ENCODE data around the gene BRPF1. TPM values are rescaled to one million over a fixed set of nuclear protein-coding genes. Genes with fewer than 3 reads are reported as not detected.

The BRPF1 gene
- total and polyA plus RNA-seq, 2 donors from 2014 or later = 6.2 to 22.4 TPM

DNA sequence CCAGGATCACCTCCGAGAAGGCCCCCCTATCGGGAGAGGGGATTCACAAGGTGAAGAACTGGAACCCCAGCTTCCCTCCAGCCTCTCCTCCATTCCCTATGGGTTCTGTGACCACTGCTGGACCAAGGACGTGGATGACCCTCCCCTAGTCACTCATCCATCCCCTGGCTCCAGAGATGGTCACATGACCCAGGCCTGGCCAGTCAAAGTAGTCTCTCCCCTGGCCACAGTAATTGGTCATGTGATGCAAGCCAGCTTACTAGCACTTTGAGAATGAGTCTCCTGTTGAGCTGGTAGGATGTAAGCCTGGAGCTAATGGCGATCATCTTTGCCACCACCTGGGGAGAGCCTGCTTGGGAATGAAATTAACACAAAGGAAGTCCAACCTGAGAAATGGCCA lies 34.3 kb downstream of the BRPF1 start:
- intact Hi-C loops (cut with DNase I) = no loop called here
- no peak for DNase-seq
- H3K27me3 ChIP-seq (ENCODE audit: control insufficient read depth, insufficient read depth, low read length) = no peaks in the 10 kb centered on the region
- no peak for FAIRE-seq
- no peaks in the 10 kb centered on the region for H3K9me3 ChIP-seq (ENCODE audit: control insufficient read depth in 2 of 3, insufficient read depth in 1 of 3, low read length in 3 of 3)
- H3K4me1 ChIP-seq (ENCODE audit: control insufficient read depth in 2 of 3, insufficient read depth in 2 of 3, low read depth in 1 of 3, low read length in 3 of 3) = peaks cover 0 to 29% (median 24%) of the 10 kb centered on the region in 3 donors
- peaks cover 0 to 5% (median 2%) of the 10 kb centered on the region in 3 donors for H3K36me3 ChIP-seq (ENCODE audit: control insufficient read depth in 2 of 3, insufficient read depth in 3 of 3, low read length in 3 of 3)
- H3K9ac ChIP-seq (ENCODE audit: low read length in 3 of 3) = no peak overlapping the region
- no peak overlapping the region for H3K27ac ChIP-seq (ENCODE audit: low read depth in 2 of 2, low read length in 2 of 2)
- TF ChIP-seq, protein P1, sequence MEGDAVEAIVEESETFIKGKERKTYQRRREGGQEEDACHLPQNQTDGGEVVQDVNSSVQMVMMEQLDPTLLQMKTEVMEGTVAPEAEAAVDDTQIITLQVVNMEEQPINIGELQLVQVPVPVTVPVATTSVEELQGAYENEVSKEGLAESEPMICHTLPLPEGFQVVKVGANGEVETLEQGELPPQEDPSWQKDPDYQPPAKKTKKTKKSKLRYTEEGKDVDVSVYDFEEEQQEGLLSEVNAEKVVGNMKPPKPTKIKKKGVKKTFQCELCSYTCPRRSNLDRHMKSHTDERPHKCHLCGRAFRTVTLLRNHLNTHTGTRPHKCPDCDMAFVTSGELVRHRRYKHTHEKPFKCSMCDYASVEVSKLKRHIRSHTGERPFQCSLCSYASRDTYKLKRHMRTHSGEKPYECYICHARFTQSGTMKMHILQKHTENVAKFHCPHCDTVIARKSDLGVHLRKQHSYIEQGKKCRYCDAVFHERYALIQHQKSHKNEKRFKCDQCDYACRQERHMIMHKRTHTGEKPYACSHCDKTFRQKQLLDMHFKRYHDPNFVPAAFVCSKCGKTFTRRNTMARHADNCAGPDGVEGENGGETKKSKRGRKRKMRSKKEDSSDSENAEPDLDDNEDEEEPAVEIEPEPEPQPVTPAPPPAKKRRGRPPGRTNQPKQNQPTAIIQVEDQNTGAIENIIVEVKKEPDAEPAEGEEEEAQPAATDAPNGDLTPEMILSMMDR (IDR thresholded peaks at IDR 0.05; ENCODE audit: borderline replicate concordance, extremely low read depth, insufficient read depth) = no peak
- no peak overlapping the region for H3K4me3 ChIP-seq (ENCODE audit: low read length in 3 of 3)

- FAIRE-seq (no peak), DNase-seq (no peak)
- peaks cover 0 to 5% (median 0%) of the 10 kb centered on the region in 3 donors for H3K36me3 ChIP-seq (ENCODE audit: control insufficient read depth in 2 of 3, insufficient read depth in 3 of 3, low read length in 3 of 3)
- H3K9me3 ChIP-seq (ENCODE audit: control insufficient read depth in 2 of 3, insufficient read depth in 1 of 3, low read length in 3 of 3) = no peaks in the 10 kb centered on the region
- intact Hi-C loops (cut with DNase I) = no loop called here
- no peaks in the 10 kb centered on the region for H3K27me3 ChIP-seq (ENCODE audit: control insufficient read depth, insufficient read depth, low read length)
- H3K27ac ChIP-seq (ENCODE audit: low read depth in 2 of 2, low read length in 2 of 2) = peak overlapping the region in 1 of 2 donors; percentile 11
- no peak overlapping the region for H3K9ac ChIP-seq (ENCODE audit: low read length in 3 of 3)
- H3K4me3 ChIP-seq (ENCODE audit: low read length in 3 of 3) = no peak overlapping the region
- TF ChIP-seq, protein P1 (IDR thresholded peaks at IDR 0.05; ENCODE audit: borderline replicate concordance, extremely low read depth, insufficient read depth) = no peak
- H3K4me1 ChIP-seq (ENCODE audit: control insufficient read depth in 2 of 3, insufficient read depth in 2 of 3, low read depth in 1 of 3, low read length in 3 of 3) = peaks cover 0 to 29% (median 27%) of the 10 kb centered on the region in 3 donors
Measured at GRCh38 chr3:9767418-9767817, 35.9 kb downstream of the BRPF1 start.

DNA sequence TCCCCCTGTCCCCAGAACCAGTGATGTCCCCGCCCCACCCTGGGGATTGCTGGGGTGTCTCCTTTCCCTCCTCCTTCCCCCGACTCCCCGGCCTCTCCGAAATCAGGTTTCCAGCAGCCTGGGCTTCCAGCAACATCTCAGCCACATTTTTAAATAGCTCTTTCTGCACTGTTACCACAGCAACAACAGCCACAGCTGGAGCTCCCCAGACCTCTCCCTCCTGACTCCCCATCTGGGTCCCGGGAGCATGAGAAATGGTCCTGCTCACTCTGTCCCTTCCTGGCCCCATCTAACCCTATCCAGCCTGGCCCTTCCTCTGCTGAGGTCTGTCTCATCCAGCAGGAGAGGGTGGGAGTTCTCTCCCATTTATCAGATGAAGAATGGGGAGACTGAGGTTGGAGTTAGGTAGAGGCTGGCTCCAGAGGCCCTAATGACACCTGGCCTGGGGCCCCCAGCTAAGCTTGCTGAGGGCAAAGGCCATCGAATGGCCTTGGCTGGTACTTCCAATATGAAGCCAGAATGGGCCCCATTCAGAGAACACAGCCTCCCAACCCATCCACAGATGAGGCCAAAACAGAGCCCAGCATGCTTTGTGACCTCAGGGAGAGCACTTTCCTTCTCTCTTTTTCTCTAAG lies 36.7 kb downstream of the BRPF1 start:
- Histone ChIP-seq H3K27me3 (ENCODE audit: control insufficient read depth, insufficient read depth, low read length) (no peaks in the 10 kb centered on the region), H3K9me3 (ENCODE audit: control insufficient read depth in 2 of 3, insufficient read depth in 1 of 3, low read length in 3 of 3) (no peaks in the 10 kb centered on the region), H3K4me3 (ENCODE audit: low read length in 3 of 3) (peak overlapping the region in 1 of 3 donors; percentile 73), H3K27ac (ENCODE audit: low read depth in 2 of 2, low read length in 2 of 2) (peak overlapping the region in 1 of 2 donors; percentile 36), H3K36me3 (ENCODE audit: control insufficient read depth in 2 of 3, insufficient read depth in 3 of 3, low read length in 3 of 3) (peaks cover 0 to 2% (median 0%) of the 10 kb centered on the region in 3 donors), H3K4me1 (ENCODE audit: control insufficient read depth in 2 of 3, insufficient read depth in 2 of 3, low read depth in 1 of 3, low read length in 3 of 3) (peaks cover 0 to 29% (median 27%) of the 10 kb centered on the region in 3 donors), H3K9ac (ENCODE audit: low read length in 3 of 3) (peak overlapping the region in 1 of 3 donors; percentile 79)
- DNase-seq (peak in 1 of 5 donors; percentile 24), FAIRE-seq (no peak)
- TF ChIP-seq, protein P1 (IDR thresholded peaks at IDR 0.05; ENCODE audit: borderline replicate concordance, extremely low read depth, insufficient read depth) = no peak
- intact Hi-C loops (cut with DNase I) = no loop called here

Measured in kidney (tissue), 14 donors.